RKO (cell line): Measurements from ENCODE around the gene TEX22.
"Not testable (repeated sequence)": the region's sequence is repeated elsewhere in the genome, so short reads cannot be mapped to it uniquely, and the experiment has no call there.

Experiments used
- DNase-seq: peaks from one replicate; pipeline ENCODE4 v3.0.0-alpha.2; 2016; ENCODE audit warnings: low spot score

Gene TEX22

GRCh38 chr14:105398044-105398725 lies at the start of gene TEX22:
TEX22 (plus strand) TSS chr14:105398538; CDS start chr14:105399341, 803 bp downstream.
- DNase-seq = peak; percentile 85

GRCh38 chr14:105348945-105349699 lies 49.2 kb upstream of the TEX22 start:
- DNase-seq = no peak

GRCh38 chr14:105349992-105350391 lies 48.3 kb upstream of the TEX22 start:
- no peak for DNase-seq

- no peak for DNase-seq
These were observed 47.7 kb upstream of the TEX22 start for GRCh38 chr14:105350450-105351244.

GRCh38 chr14:105351410-105351809 lies 46.9 kb upstream of the TEX22 start:
- no peak for DNase-seq

- DNase-seq = peak; percentile 84
These were observed 46.2 kb upstream of the TEX22 start for GRCh38 chr14:105351920-105352851.

- DNase-seq = no peak
These were observed 45.2 kb upstream of the TEX22 start for GRCh38 chr14:105353136-105353535.

GRCh38 chr14:105354541-105354940 lies 43.8 kb upstream of the TEX22 start:
- DNase-seq = no peak

GRCh38 chr14:105355049-105355575 lies 43.2 kb upstream of the TEX22 start:
- no peak for DNase-seq

- DNase-seq = no peak
These were observed 42.3 kb upstream of the TEX22 start for GRCh38 chr14:105355850-105356604.

- no peak for DNase-seq
These were observed 41.4 kb upstream of the TEX22 start for GRCh38 chr14:105356927-105357326.

GRCh38 chr14:105357626-105358025 lies 40.7 kb upstream of the TEX22 start:
- no peak for DNase-seq

- no peak for DNase-seq
These were observed 40.0 kb upstream of the TEX22 start for GRCh38 chr14:105358140-105358846.

GRCh38 chr14:105358943-105359342 lies 39.4 kb upstream of the TEX22 start:
- no peak for DNase-seq

- DNase-seq = not testable (repeated sequence)
These were observed 36.9 kb upstream of the TEX22 start for GRCh38 chr14:105361412-105361811.

GRCh38 chr14:105363847-105364708 lies 34.3 kb upstream of the TEX22 start:
- DNase-seq = no peak

- DNase-seq = no peak
These were observed 33.2 kb upstream of the TEX22 start for GRCh38 chr14:105365101-105365500.

- no peak for DNase-seq
These were observed 32.7 kb upstream of the TEX22 start for GRCh38 chr14:105365681-105366080.
